HUES6 (cell line): Measurements from ENCODE around the gene HNRNPR.
"Not testable (repeated sequence)": the region's sequence is repeated elsewhere in the genome, so short reads cannot be mapped to it uniquely, and the experiment has no call there.

ENCODE experiments used
- H3K27ac ChIP-seq: 2 replicates; pipeline ENCODE4 v1.7.0; 2013; ENCODE audit warnings: low read depth, mild to moderate bottlenecking, low read length, inconsistent platforms
- H3K27me3 ChIP-seq: 2 replicates; pipeline ENCODE4 v1.6.1; 2013; ENCODE audit warnings: low read length; ENCODE audit not compliant: control insufficient read depth, insufficient read depth
- H3K36me3 ChIP-seq: 2 replicates; pipeline ENCODE4 v1.6.1; 2013; ENCODE audit warnings: low read length; ENCODE audit not compliant: control insufficient read depth, insufficient read depth
- H3K4me1 ChIP-seq: 2 replicates; pipeline ENCODE4 v1.6.1; 2013; ENCODE audit warnings: low read length; ENCODE audit not compliant: control insufficient read depth, insufficient read depth
- H3K4me3 ChIP-seq: 2 replicates; pipeline ENCODE4 v1.5.1; 2013; ENCODE audit warnings: low read depth, low read length
- H3K9ac ChIP-seq: one replicate; pipeline ENCODE4 v1.6.1; 2013; ENCODE audit warnings: mild to moderate bottlenecking, low read length
- H3K9me3 ChIP-seq: 2 replicates; pipeline ENCODE4 v1.6.1; 2013; ENCODE audit warnings: low read depth, low read length; ENCODE audit not compliant: control insufficient read depth, insufficient read depth

Gene HNRNPR

GRCh38 chr1:23345920-23346319, 1.8 kb upstream of the HNRNPR start:
- no peaks in the 10 kb centered on the region for H3K36me3 ChIP-seq
- H3K9ac ChIP-seq, result no peak overlapping the region
- no peak overlapping the region for H3K4me3 ChIP-seq
- peaks cover 48% of the 10 kb centered on the region for H3K27me3 ChIP-seq
- H3K9me3 ChIP-seq, result no peaks in the 10 kb centered on the region
- no peak overlapping the region for H3K27ac ChIP-seq
- peaks cover 18% of the 10 kb centered on the region; the same call in 1 of the 2 replicates for H3K4me1 ChIP-seq

- H3K27me3 ChIP-seq, result peaks cover 40% of the 10 kb centered on the region
- no peaks in the 10 kb centered on the region for H3K9me3 ChIP-seq
- peak overlapping the region; percentile 88 for H3K9ac ChIP-seq
- H3K27ac ChIP-seq, result peak overlapping the region; percentile 84
- peaks cover 25% of the 10 kb centered on the region; the same call in 1 of the 2 replicates for H3K4me1 ChIP-seq
- no peaks in the 10 kb centered on the region; the same call in 1 of the 2 replicates for H3K36me3 ChIP-seq
- peak overlapping the region; percentile 73 for H3K4me3 ChIP-seq
These were observed 946 bp upstream of the HNRNPR start for GRCh38 chr1:23344987-23345472.

GRCh38 chr1:23343221-23344110, 618 bp downstream of the HNRNPR start:
- peak overlapping the region; percentile 97 for H3K9ac ChIP-seq
- peak overlapping the region; percentile 98 for H3K4me3 ChIP-seq
- peaks cover 24% of the 10 kb centered on the region for H3K27me3 ChIP-seq

GRCh38 chr1:23341931-23342692, 2.0 kb downstream of the HNRNPR start:
- Histone ChIP-seq H3K27ac (no peak overlapping the region), H3K4me3 (peak overlapping the region; percentile 98), H3K4me1 (peaks cover 28% of the 10 kb centered on the region; the same call in 1 of the 2 replicates), H3K36me3 (peaks cover 22% of the 10 kb centered on the region), H3K9ac (peak overlapping the region; percentile 97), H3K27me3 (peaks cover 11% of the 10 kb centered on the region), H3K9me3 (no peaks in the 10 kb centered on the region)

More at GRCh38 chr1:23343221-23344110, 618 bp downstream of the HNRNPR start:
- no peaks in the 10 kb centered on the region for H3K9me3 ChIP-seq
- peaks cover 28% of the 10 kb centered on the region; the same call in 1 of the 2 replicates for H3K4me1 ChIP-seq
- H3K27ac ChIP-seq, result peak overlapping the region; percentile 96
- peaks cover 9% of the 10 kb centered on the region for H3K36me3 ChIP-seq

- Histone ChIP-seq H3K27ac (no peak overlapping the region), H3K9me3 (no peaks in the 10 kb centered on the region), H3K9ac (no peak overlapping the region), H3K4me3 (no peak overlapping the region), H3K36me3 (peaks cover 41% of the 10 kb centered on the region), H3K27me3 (no peaks in the 10 kb centered on the region), H3K4me1 (peaks cover 22% of the 10 kb centered on the region; the same call in 1 of the 2 replicates)
These were observed 4.5 kb downstream of the HNRNPR start for GRCh38 chr1:23339632-23340031.

- Histone ChIP-seq H3K36me3 (peaks cover 57% of the 10 kb centered on the region), H3K27me3 (no peaks in the 10 kb centered on the region), H3K4me1 (peaks cover 22% of the 10 kb centered on the region; the same call in 1 of the 2 replicates), H3K4me3 (no peak overlapping the region), H3K9ac (no peak overlapping the region), H3K9me3 (no peaks in the 10 kb centered on the region), H3K27ac (no peak overlapping the region)
These were observed 6.2 kb downstream of the HNRNPR start for GRCh38 chr1:23337869-23338268.

- peaks cover 91% of the 10 kb centered on the region for H3K36me3 ChIP-seq
- no peaks in the 10 kb centered on the region for H3K27me3 ChIP-seq
- H3K9me3 ChIP-seq, result no peaks in the 10 kb centered on the region
- H3K9ac ChIP-seq, result no peak overlapping the region
- no peak overlapping the region for H3K4me3 ChIP-seq
- no peak overlapping the region for H3K27ac ChIP-seq
- no peaks in the 10 kb centered on the region for H3K4me1 ChIP-seq
These were observed 12.4 kb downstream of the HNRNPR start for GRCh38 chr1:23331713-23332112.

- Histone ChIP-seq H3K9ac (no peak overlapping the region), H3K27me3 (no peaks in the 10 kb centered on the region), H3K27ac (no peak overlapping the region), H3K9me3 (no peaks in the 10 kb centered on the region), H3K4me3 (no peak overlapping the region), H3K4me1 (no peaks in the 10 kb centered on the region), H3K36me3 (peaks cover 94% of the 10 kb centered on the region)
These were observed 13.2 kb downstream of the HNRNPR start for GRCh38 chr1:23330846-23331245.

- Histone ChIP-seq H3K9ac (no peak overlapping the region), H3K27ac (no peak overlapping the region), H3K4me1 (no peaks in the 10 kb centered on the region), H3K9me3 (no peaks in the 10 kb centered on the region), H3K36me3 (peaks cover 82% of the 10 kb centered on the region), H3K27me3 (no peaks in the 10 kb centered on the region), H3K4me3 (no peak overlapping the region)
These were observed 18.7 kb downstream of the HNRNPR start for GRCh38 chr1:23325393-23325792.

- no peaks in the 10 kb centered on the region for H3K4me1 ChIP-seq
- no peak overlapping the region for H3K27ac ChIP-seq
- peaks cover 81% of the 10 kb centered on the region for H3K36me3 ChIP-seq
- no peak overlapping the region for H3K9ac ChIP-seq
- no peak overlapping the region for H3K4me3 ChIP-seq
- no peaks in the 10 kb centered on the region for H3K27me3 ChIP-seq
- no peaks in the 10 kb centered on the region for H3K9me3 ChIP-seq
These were observed 21.3 kb downstream of the HNRNPR start for GRCh38 chr1:23322770-23323169.

- not testable (repeated sequence) for H3K27ac ChIP-seq, H3K9ac ChIP-seq, H3K27me3 ChIP-seq, H3K9me3 ChIP-seq, H3K4me1 ChIP-seq, H3K4me3 ChIP-seq
- H3K36me3 ChIP-seq, result peaks cover 76% of the 10 kb centered on the region
These were observed 33.8 kb downstream of the HNRNPR start for GRCh38 chr1:23310280-23310679.
